BLaER1 treated with 17β-estradiol and CSF1 and Interleukin-3, amounts not matched to agents 10 nM and 100 nM (cell line): Measurements from ENCODE around the gene YWHAQ.

Experiments used
- H3K27ac ChIP-seq, 11 experiments: shearing (Covaris generic); formaldehyde crosslinking; 2 replicates each; pipeline ENCODE4 v1.8.1; 2022
- H3K27me3 ChIP-seq, 11 experiments: shearing (Covaris generic); formaldehyde crosslinking; 2 replicates each; pipeline ENCODE4 v1.8.1; 2022
- H3K36me3 ChIP-seq, 11 experiments: shearing (Covaris generic); formaldehyde crosslinking; 2 replicates each; pipeline ENCODE4 v1.8.1; 2022
- H3K4me1 ChIP-seq, 10 experiments: shearing (Covaris generic); formaldehyde crosslinking; 2 replicates each; pipeline ENCODE4 v1.8.1; 2022
- H3K4me2 ChIP-seq, 11 experiments: shearing (Covaris generic); formaldehyde crosslinking; 2 replicates each; pipeline ENCODE4 v1.8.1; 2022
- H3K4me3 ChIP-seq, 10 experiments: shearing (Covaris generic); formaldehyde crosslinking; 2 replicates each; pipeline ENCODE4 v1.8.1; 2022
- H3K9ac ChIP-seq, 11 experiments: shearing (Covaris generic); formaldehyde crosslinking; 2 replicates each; pipeline ENCODE4 v1.8.1; 2022
- H3K9me3 ChIP-seq, 11 experiments: shearing (Covaris generic); formaldehyde crosslinking; replicated peaks in 1 of 11; 2 replicates each; pipeline ENCODE4 v1.8.1; 2022
- H4K20me1 ChIP-seq, 11 experiments: shearing (Covaris generic); formaldehyde crosslinking; 2 replicates each; pipeline ENCODE4 v1.8.1; 2022
- Cebpa-rat ChIP-seq, 11 experiments: shearing (Covaris generic); IDR thresholded peaks; 2 replicates each; pipeline ENCODE4 v1.8.1; 2022

YWHAQ gene

DNA sequence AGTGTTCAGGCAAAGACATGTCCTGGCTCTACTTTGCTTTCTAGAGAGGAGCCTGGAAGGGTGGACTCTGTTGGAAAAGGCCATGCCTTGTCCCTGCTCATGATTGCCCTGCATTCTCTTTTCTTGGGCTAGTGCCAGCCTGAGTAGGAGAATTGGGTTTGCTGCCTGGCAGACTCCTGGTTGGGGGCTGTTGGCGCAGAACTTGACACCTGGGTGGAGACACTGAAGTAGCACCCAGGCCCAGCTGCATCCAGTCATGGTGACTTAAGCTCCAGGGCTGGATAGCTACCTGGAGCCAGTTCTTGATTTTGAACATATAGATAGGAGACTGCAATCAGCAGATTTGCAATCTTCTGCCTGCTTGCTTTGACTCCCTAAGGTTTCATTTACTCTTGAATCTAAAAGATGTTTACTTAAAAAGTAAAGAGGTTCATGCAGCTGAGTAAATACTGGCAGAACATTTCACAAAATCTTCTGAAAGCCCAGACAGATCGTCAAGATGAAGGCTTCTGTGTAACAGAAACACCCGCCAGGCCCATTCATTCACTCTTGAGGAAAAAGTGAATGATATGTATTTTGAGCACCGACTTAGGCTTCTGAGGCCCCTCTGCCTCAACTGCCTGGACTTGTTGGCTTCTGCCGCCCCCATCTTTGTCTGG lies 38.0 kb upstream of the YWHAQ start:
- TF ChIP-seq Cebpa-rat (IDR thresholded peaks at IDR 0.05): no peak
- H3K27me3 ChIP-seq: no peaks in the 10 kb centered on the region
- no peaks in the 10 kb centered on the region; a peak in 1 of 22 replicates for H3K9me3 ChIP-seq
- H3K9ac ChIP-seq: no peak overlapping the region
- H3K4me1 ChIP-seq: peaks cover 0 to 8% (median 4%) of the 10 kb centered on the region in 10 experiments; a peak in 7 of 20 replicates
- H3K4me2 ChIP-seq: no peak overlapping the region
- no peaks in the 10 kb centered on the region for H3K36me3 ChIP-seq
- H3K4me3 ChIP-seq: no peak overlapping the region
- no peaks in the 10 kb centered on the region for H4K20me1 ChIP-seq
- no peak overlapping the region for H3K27ac ChIP-seq

DNA sequence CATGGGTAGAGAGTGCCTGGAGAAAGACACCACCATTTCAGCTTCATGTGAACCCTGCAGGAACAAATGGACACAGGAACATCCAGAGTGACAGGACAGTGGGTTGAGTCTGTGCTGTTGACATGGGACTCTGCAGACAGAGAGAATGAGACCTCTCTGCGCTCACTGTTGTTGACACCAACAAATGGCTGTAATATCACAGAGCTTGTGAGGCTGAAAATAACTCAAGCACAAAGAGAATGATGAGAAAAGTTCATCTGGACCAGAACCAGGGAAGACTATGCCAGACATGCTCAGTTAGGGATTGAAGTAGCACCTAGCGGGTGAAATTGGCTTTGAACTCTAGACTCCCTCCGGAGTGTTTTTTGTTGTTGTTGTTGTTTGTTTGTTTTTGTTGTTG lies 37.0 kb upstream of the YWHAQ start:
- H3K36me3 ChIP-seq: no peaks in the 10 kb centered on the region
- H4K20me1 ChIP-seq: no peaks in the 10 kb centered on the region
- no peaks in the 10 kb centered on the region; a peak in 1 of 22 replicates for H3K9me3 ChIP-seq
- no peak overlapping the region for H3K4me2 ChIP-seq
- H3K4me3 ChIP-seq: no peak overlapping the region
- H3K9ac ChIP-seq: no peak overlapping the region
- no peaks in the 10 kb centered on the region for H3K27me3 ChIP-seq
- H3K4me1 ChIP-seq: peaks cover 0 to 12% (median 4%) of the 10 kb centered on the region in 10 experiments; a peak in 7 of 20 replicates
- H3K27ac ChIP-seq: no peak overlapping the region
- TF ChIP-seq Cebpa-rat (IDR thresholded peaks at IDR 0.05): no peak

DNA sequence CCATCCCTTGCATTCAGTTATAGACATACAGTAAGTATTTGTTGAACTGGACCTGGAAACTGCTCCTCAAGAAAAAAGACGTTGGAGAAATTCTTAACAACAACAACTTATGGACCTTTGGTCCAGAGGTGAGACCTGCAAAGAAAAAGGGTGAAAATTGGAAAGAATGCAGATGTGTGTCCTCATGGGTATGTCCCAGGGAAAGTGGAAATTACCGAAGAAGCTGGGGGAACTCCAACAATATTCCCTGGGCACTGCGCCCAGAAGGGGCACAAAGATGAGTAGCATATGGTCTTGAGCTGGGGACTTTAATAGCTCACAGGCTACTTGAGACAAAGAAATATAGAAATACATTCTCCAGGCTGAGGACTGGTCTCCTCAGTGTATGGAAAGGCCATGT lies 35.5 kb upstream of the YWHAQ start:
- no peak overlapping the region for H3K9ac ChIP-seq
- H3K4me3 ChIP-seq: no peak overlapping the region
- H3K27ac ChIP-seq: no peak overlapping the region
- peaks cover 0 to 12% (median 4%) of the 10 kb centered on the region in 10 experiments; a peak in 7 of 20 replicates for H3K4me1 ChIP-seq
- H4K20me1 ChIP-seq: no peaks in the 10 kb centered on the region
- H3K27me3 ChIP-seq: no peaks in the 10 kb centered on the region
- H3K36me3 ChIP-seq: no peaks in the 10 kb centered on the region
- H3K9me3 ChIP-seq: no peaks in the 10 kb centered on the region; a peak in 1 of 22 replicates
- no peak for TF ChIP-seq Cebpa-rat (IDR thresholded peaks at IDR 0.05)
- no peak overlapping the region for H3K4me2 ChIP-seq

DNA sequence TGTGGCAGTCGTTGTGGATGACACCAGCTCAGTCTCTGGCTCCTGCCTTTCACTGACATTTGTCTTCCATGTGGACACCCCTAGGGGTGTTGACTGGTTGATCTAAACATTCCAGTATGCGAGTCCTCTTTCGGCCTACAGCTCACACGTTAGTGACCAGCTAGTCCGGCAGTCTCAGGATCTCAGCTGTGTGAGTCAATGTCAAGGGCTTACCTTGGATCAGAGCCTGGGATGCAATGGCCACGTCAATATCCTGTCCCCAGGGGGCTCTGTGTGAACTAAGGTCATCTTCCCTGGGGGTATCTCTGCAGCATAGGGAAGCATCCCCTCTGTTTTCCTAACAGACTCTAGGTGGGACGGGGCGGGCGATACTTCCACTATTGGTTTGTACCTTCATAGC lies 35.1 kb upstream of the YWHAQ start:
- Histone ChIP-seq H3K9ac (no peak overlapping the region), H4K20me1 (no peaks in the 10 kb centered on the region), H3K36me3 (no peaks in the 10 kb centered on the region), H3K9me3 (no peaks in the 10 kb centered on the region; a peak in 1 of 22 replicates), H3K4me3 (no peak overlapping the region), H3K27me3 (no peaks in the 10 kb centered on the region), H3K27ac (no peak overlapping the region), H3K4me2 (no peak overlapping the region), H3K4me1 (peaks cover 0 to 12% (median 4%) of the 10 kb centered on the region in 10 experiments; a peak in 7 of 20 replicates)
- no peak for TF ChIP-seq Cebpa-rat (IDR thresholded peaks at IDR 0.05)

DNA sequence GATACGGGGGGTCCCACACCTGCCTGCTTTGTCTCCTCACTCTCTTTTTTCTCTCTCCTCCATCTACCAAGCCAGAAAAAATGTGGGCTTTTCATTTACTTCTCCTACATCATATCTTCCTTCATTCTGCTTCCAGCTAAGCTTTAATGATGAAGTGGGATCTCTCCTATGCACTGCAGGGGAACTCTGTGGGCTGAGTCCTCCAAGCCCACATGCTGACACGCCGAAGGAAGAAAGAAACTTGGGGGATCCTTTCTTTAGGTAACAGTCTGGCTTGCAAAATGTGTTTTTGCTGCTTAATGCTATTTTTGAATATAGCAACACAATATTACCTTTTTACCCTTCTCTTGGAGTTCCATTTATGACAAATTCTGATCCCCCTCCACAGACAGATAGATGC lies 33.6 kb upstream of the YWHAQ start:
- no peaks in the 10 kb centered on the region for H4K20me1 ChIP-seq
- H3K4me2 ChIP-seq: no peak overlapping the region
- no peak overlapping the region for H3K4me3 ChIP-seq
- H3K9ac ChIP-seq: no peak overlapping the region
- no peak for TF ChIP-seq Cebpa-rat (IDR thresholded peaks at IDR 0.05)
- H3K27me3 ChIP-seq: no peaks in the 10 kb centered on the region
- H3K4me1 ChIP-seq: peaks cover 0 to 5% (median under 1%) of the 10 kb centered on the region in 10 experiments; a peak in 6 of 20 replicates
- no peaks in the 10 kb centered on the region for H3K36me3 ChIP-seq
- no peak overlapping the region for H3K27ac ChIP-seq
- H3K9me3 ChIP-seq: no peaks in the 10 kb centered on the region; a peak in 1 of 22 replicates

DNA sequence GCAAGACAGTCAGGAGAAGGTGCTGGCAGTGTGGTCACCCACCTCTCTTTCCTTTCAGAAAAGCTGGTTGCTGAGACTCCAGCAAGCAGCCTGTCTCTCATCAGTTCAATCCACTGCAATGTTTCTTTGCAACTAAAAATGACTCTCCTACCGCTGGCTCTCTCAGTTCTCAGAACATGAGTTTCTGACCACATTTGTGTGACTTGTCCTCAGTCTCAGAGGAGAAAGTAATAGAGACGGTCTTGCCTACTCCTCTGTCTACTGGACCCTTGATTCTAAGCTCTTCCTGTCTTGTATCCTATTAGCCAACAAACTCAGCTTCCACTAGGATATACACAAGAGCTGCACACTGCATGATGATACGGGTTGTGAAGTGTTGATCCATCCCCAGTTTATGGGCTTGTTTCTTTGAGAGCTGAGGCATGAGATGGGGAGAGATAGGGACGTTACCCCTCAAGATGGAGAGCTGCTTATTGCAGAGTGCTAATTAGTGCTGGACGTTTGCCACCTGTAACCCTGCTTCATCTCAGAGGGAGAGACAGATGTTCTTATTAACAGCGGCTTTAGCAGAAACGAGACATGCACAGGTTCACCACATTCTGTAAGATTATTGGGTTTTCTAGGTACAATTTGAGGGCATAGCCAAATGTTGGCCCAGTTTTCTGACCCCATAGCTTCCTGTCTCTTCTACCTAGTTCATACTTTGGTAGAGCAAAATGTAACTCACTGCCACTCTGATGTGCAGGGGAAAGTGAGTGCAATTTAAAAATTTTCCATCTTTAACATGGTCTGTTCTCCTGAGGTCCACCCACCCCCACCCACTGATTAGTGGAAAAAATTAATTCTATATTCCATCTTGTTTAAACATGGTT lies 32.4 kb upstream of the YWHAQ start:
- Histone ChIP-seq H3K27me3 (no peaks in the 10 kb centered on the region), H3K9ac (no peak overlapping the region), H3K4me3 (no peak overlapping the region), H3K4me1 (peaks cover 0 to 17% (median 12%) of the 10 kb centered on the region in 10 experiments; a peak in 15 of 20 replicates), H3K27ac (no peak overlapping the region), H4K20me1 (no peaks in the 10 kb centered on the region), H3K36me3 (no peaks in the 10 kb centered on the region), H3K9me3 (no peaks in the 10 kb centered on the region; a peak in 1 of 22 replicates), H3K4me2 (no peak overlapping the region)
- TF ChIP-seq Cebpa-rat (IDR thresholded peaks at IDR 0.05): no peak

DNA sequence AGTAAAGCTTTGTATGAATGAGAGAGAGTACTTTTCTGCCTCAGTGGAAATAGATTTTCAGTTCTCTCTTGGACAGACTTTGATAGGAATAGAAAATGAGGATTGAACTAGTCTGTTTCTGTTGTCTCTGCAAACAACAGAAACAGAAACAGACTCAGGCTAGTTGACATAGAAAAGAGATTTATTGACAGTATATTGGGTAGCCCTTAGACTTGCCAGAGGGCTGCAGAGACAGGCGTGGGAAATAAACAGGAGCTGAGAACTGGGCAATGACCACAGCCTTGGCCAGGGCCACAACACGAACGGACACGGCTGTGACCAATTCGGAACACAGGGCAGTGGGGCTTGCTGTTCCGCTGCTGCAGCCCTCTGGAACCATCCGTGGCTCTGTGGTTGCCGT lies 30.5 kb upstream of the YWHAQ start:
- Histone ChIP-seq H3K9ac (no peak overlapping the region), H3K4me1 (peaks cover 0 to 31% (median 29%) of the 10 kb centered on the region in 10 experiments; a peak in 16 of 20 replicates), H3K36me3 (no peaks in the 10 kb centered on the region), H4K20me1 (no peaks in the 10 kb centered on the region), H3K4me2 (no peak overlapping the region), H3K27ac (no peak overlapping the region), H3K9me3 (no peaks in the 10 kb centered on the region), H3K27me3 (no peaks in the 10 kb centered on the region), H3K4me3 (no peak overlapping the region)
- TF ChIP-seq Cebpa-rat (IDR thresholded peaks at IDR 0.05): no peak

DNA sequence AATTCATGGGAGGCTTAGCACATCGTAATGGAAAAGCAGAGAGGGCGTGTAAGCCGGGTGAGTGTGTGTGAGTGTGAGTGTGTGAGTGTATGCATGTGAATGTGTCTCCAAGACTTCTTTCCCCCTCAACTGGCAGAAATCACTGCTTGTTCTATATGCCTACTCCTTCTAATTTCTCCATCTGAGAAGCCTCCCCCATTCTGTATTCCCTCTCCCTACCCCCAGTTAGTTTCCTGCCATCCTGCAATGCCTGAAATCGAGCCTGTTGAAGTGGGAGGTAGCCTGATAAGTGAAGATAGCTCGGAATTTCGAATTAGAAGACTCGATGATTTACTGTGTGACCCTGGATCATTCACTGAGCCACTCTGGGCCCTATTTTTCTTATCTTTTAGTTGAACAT lies 30.0 kb upstream of the YWHAQ start:
- H3K4me1 ChIP-seq: peaks cover 0 to 35% (median 34%) of the 10 kb centered on the region in 10 experiments; a peak in 18 of 20 replicates
- TF ChIP-seq Cebpa-rat (IDR thresholded peaks at IDR 0.05): no peak

DNA sequence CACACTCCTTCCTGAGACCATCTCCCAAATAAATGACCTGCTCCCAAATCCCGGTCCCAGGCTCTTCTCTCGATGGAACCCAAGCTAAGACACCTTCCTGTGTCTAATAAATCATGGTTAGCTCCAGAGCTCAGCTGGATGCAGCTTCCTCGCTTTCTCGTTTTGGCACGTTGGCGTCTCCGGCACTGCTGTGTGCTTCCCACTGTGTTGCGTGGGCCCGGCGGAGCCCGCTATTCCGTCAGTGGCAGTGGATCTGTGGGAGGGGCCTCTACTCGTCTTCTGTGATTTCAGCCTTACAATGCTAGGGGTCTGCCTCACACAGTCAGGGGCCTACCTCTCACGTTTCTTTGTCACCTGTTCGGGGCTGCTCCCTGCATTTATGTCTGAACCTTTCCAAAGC lies 29.4 kb upstream of the YWHAQ start:
- H3K4me1 ChIP-seq: peaks cover 0 to 42% (median 40%) of the 10 kb centered on the region in 10 experiments; a peak in 18 of 20 replicates
- no peak overlapping the region for H3K4me3 ChIP-seq
- H3K27ac ChIP-seq: no peak overlapping the region

More for the DNA sequence above, 30.0 kb upstream of the YWHAQ start:
- Histone ChIP-seq H3K4me3 (no peak overlapping the region), H3K9ac (no peak overlapping the region), H3K36me3 (no peaks in the 10 kb centered on the region), H3K27ac (no peak overlapping the region), H4K20me1 (no peaks in the 10 kb centered on the region), H3K27me3 (no peaks in the 10 kb centered on the region), H3K4me2 (no peak overlapping the region), H3K9me3 (no peaks in the 10 kb centered on the region)

More for the DNA sequence above, 29.4 kb upstream of the YWHAQ start:
- H3K4me2 ChIP-seq: no peak overlapping the region
- H3K36me3 ChIP-seq: no peaks in the 10 kb centered on the region
- H3K9ac ChIP-seq: no peak overlapping the region
- no peak for TF ChIP-seq Cebpa-rat (IDR thresholded peaks at IDR 0.05)
- no peaks in the 10 kb centered on the region for H4K20me1 ChIP-seq
- H3K9me3 ChIP-seq: no peaks in the 10 kb centered on the region
- H3K27me3 ChIP-seq: no peaks in the 10 kb centered on the region
